Type B pancreatic cell (in vitro differentiated cells): ENCODE measurements around the gene ARID3B. TPM values are rescaled to one million over a fixed set of nuclear protein-coding genes. Genes with fewer than 3 reads are reported as not detected.

Source experiments
- DNase-seq: peaks from one replicate; pipeline ENCODE4 v3.0.0; 2021; ENCODE audit warnings: mixed read lengths; ENCODE audit not compliant: unreplicated experiment; ENCODE audit errors: extremely low spot score
- H3K27ac Mint-ChIP-seq: 2 replicates; pipeline ENCODE4 v1.8.0; 2021; ENCODE audit warnings: mild to moderate bottlenecking, mixed read lengths
- H3K27me3 Mint-ChIP-seq: 2 replicates; pipeline ENCODE4 v1.8.0; 2021; ENCODE audit warnings: mixed read lengths
- H3K36me3 Mint-ChIP-seq: 2 replicates; pipeline ENCODE4 v1.8.0; 2021; ENCODE audit warnings: mixed read lengths
- H3K4me1 Mint-ChIP-seq: one replicate; pipeline ENCODE4 v1.8.0; 2021; ENCODE audit warnings: mixed read lengths; ENCODE audit not compliant: unreplicated experiment
- H3K4me3 Mint-ChIP-seq: 2 replicates; pipeline ENCODE4 v1.8.0; 2021; ENCODE audit warnings: mild to moderate bottlenecking, mixed read lengths
- H3K9me3 Mint-ChIP-seq: 2 replicates; pipeline ENCODE4 v1.8.0; 2021; ENCODE audit warnings: mixed read lengths
- total RNA-seq: library from RNA; stranded (reverse); gene quantifications from 2 replicates; pipeline ENCODE4 v1.2.1, GENCODE V29; 2021; ENCODE audit warnings: low replicate concordance
- TF ChIP-seq, protein P1 (sequence below): fragments of 200-600 bp; sonication (generic); conservative IDR thresholded peaks from 2 replicates; pipeline ENCODE4 v1.5.0; 2021; ENCODE audit warnings: antibody characterized with exemption, mild to moderate bottlenecking

ARID3B gene
- total RNA-seq, 1 donor from 2014 or later, result 25.8 TPM

DNA sequence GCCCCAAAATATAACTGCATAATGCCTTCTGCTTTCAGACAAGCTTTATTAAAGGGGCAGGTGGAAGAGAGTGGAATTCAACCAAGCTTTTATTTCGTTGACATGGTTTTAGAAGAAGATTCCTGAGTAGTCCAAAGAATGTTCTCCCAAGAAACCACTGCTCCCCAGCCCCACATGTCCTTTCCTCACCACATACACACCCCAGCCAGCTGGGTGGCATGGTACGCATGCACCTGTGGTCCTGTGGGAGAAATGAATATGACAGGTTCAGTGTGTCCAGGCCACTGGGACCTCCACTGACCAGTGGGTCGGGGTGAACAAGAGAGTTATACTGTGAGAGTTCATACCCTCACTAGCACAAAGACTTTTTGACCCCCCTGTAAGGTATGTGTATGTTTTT, 30.2 kb downstream of the ARID3B start:
- Mint-ChIP-seq H3K36me3 (peaks cover 12% of the 10 kb centered on the region), H3K27me3 (no peaks in the 10 kb centered on the region)
- TF ChIP-seq, protein P1, sequence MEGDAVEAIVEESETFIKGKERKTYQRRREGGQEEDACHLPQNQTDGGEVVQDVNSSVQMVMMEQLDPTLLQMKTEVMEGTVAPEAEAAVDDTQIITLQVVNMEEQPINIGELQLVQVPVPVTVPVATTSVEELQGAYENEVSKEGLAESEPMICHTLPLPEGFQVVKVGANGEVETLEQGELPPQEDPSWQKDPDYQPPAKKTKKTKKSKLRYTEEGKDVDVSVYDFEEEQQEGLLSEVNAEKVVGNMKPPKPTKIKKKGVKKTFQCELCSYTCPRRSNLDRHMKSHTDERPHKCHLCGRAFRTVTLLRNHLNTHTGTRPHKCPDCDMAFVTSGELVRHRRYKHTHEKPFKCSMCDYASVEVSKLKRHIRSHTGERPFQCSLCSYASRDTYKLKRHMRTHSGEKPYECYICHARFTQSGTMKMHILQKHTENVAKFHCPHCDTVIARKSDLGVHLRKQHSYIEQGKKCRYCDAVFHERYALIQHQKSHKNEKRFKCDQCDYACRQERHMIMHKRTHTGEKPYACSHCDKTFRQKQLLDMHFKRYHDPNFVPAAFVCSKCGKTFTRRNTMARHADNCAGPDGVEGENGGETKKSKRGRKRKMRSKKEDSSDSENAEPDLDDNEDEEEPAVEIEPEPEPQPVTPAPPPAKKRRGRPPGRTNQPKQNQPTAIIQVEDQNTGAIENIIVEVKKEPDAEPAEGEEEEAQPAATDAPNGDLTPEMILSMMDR, result no peak

DNA sequence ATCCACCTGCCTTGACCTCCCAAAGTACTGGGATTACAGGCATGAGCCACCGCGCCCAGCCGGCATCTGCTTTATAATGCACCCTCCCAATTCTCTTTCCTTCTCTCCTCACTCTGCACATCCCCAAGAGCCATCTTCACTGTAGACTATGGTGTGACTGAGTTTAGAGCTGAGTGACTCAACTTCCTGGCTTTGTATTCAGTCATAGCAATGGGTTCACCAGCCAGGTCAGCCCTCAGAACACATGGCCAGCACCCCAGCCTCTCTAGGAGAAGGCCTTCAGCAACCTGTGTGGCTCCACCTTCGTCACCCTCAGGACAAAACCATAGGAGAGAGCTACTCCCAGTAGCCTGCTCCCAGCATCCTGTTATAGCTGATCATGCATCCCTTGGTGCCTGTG, 33.0 kb downstream of the ARID3B start:
- DNase-seq, result no peak
- no peaks in the 10 kb centered on the region for H3K27me3 Mint-ChIP-seq
- H3K4me1 Mint-ChIP-seq, result peaks cover 9% of the 10 kb centered on the region
- no peak overlapping the region for H3K4me3 Mint-ChIP-seq
- TF ChIP-seq, protein P1, result no peak
- H3K9me3 Mint-ChIP-seq, result no peaks in the 10 kb centered on the region
- no peak overlapping the region for H3K27ac Mint-ChIP-seq
- peaks cover 16% of the 10 kb centered on the region for H3K36me3 Mint-ChIP-seq

More for the DNA sequence above, 30.2 kb downstream of the ARID3B start:
- peaks cover 26% of the 10 kb centered on the region for H3K4me1 Mint-ChIP-seq
- H3K27ac Mint-ChIP-seq, result no peak overlapping the region
- no peak overlapping the region for H3K4me3 Mint-ChIP-seq
- H3K9me3 Mint-ChIP-seq, result no peaks in the 10 kb centered on the region
- DNase-seq, result no peak

DNA sequence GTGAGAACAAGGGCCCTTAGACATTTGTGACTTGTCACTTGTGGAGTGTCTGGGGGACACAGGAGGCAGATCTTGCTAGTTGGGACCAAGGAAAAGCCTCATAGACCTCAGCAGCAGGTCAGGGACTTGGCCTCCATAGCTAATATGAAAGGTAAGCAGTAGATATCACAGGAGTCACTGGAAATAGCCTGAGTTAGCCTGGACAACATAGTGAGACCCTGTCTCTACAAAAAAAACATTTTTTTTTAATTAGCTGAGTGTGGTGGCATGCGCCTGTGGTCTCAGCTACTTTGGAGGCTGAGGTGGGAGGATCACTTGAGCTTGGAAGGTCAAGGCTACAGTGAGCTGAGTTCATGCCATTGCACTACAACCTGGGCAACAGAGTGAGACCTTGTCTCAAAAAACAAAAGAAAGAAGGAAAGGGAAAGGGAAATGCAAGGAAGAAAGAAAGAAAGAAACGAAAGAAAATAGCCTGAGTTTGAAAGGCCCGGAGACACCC, 37.5 kb downstream of the ARID3B start:
- no peak for DNase-seq
- H3K9me3 Mint-ChIP-seq, result no peaks in the 10 kb centered on the region
- H3K4me1 Mint-ChIP-seq, result peaks cover 4% of the 10 kb centered on the region
- H3K4me3 Mint-ChIP-seq, result no peak overlapping the region
- no peaks in the 10 kb centered on the region for H3K27me3 Mint-ChIP-seq
- H3K36me3 Mint-ChIP-seq, result peaks cover 13% of the 10 kb centered on the region
- TF ChIP-seq, protein P1, result no peak
- H3K27ac Mint-ChIP-seq, result no peak overlapping the region

DNA sequence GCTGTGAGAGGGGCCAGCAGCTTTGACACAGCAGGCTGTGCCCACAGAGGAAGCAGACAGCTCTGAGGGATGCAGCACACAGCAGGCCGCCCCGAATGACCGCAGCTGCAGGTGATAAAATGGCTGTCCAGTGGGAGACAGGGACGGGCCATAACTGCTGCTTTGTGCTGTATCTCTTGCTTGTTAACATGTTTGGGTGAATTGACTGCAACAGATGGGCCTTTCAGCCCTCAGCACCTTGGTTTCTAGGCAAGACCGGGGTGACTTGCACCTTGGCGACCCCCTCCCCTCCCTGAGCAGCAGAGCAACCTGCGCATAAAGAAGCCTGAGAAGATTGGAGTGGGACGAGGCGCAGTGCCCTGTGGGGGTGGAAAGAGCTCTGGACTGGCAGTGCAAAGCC, 38.0 kb downstream of the ARID3B start:
- no peak for DNase-seq
- Mint-ChIP-seq H3K4me1 (peaks cover 9% of the 10 kb centered on the region), H3K27me3 (no peaks in the 10 kb centered on the region), H3K36me3 (peaks cover 13% of the 10 kb centered on the region), H3K4me3 (no peak overlapping the region), H3K27ac (no peak overlapping the region), H3K9me3 (no peaks in the 10 kb centered on the region)
- TF ChIP-seq, protein P1, result no peak

DNA sequence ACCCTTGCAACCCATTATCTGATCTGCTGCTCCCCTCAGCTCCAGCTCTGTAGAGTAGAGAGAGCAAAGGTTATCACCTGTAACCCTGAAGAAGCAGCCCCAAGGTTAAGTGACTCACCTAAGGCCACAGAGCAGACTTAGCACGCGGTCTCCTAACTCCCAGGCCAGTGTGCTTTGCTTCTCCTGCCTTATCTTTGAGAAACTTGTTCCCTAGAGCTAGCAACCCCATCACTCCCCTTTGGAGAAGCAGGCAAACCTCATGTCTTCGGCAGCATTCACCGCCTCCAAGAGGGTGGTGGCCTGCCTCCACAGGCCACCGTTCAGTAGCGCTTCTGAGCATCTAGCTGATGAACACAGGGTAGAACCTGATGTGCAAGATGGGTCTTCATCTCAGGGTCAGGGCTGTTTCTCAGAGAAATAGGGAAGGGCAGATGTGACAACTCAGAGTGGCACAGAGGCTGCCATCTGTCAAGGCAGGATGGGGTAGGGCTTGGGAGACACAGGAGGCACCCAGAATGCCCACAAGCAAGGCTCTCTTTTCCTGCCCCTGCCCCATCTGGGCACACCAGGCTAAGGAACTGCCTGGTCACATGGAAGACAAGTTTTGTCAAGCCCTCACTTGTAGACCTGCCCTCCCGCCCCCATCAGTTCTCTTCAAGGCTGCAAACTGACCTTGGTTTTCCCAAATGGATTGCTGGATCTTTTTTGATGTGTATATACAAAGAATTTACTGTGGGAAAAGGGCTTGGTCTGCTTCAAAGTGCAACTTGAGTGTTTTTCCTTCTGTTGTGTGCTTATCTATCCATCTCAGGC, 39.7 kb downstream of the ARID3B start:
- H3K27me3 Mint-ChIP-seq, result no peaks in the 10 kb centered on the region
- no peak overlapping the region for H3K4me3 Mint-ChIP-seq
- H3K9me3 Mint-ChIP-seq, result no peaks in the 10 kb centered on the region
- H3K27ac Mint-ChIP-seq, result no peak overlapping the region
- H3K36me3 Mint-ChIP-seq, result peaks cover 7% of the 10 kb centered on the region
- TF ChIP-seq, protein P1, result no peak
- DNase-seq, result no peak
- H3K4me1 Mint-ChIP-seq, result peaks cover 16% of the 10 kb centered on the region
